GM12874 (cell line): Measurements from ENCODE around the gene STEAP3.

Experiments used
- CTCF ChIP-seq: IDR thresholded peaks from 2 replicates; pipeline ENCODE4 v1.5.1; 2011; ENCODE audit warnings: low read depth, mild to moderate bottlenecking, control low read depth, low read length, moderate library complexity; ENCODE audit not compliant: insufficient read depth

Gene STEAP3

GRCh38 chr2:119228136-119228535 lies 4.5 kb downstream of the STEAP3 start:
- no peak for TF ChIP-seq CTCF

GRCh38 chr2:119228964-119229363 lies 5.3 kb downstream of the STEAP3 start:
- TF ChIP-seq CTCF, result no peak

GRCh38 chr2:119229716-119230115 lies 6.1 kb downstream of the STEAP3 start:
- TF ChIP-seq CTCF, result no peak

GRCh38 chr2:119230219-119231185 lies 6.9 kb downstream of the STEAP3 start:
- TF ChIP-seq CTCF, result no peak

- no peak for TF ChIP-seq CTCF
Measured at GRCh38 chr2:119231975-119232665, 8.5 kb downstream of the STEAP3 start.

DNA sequence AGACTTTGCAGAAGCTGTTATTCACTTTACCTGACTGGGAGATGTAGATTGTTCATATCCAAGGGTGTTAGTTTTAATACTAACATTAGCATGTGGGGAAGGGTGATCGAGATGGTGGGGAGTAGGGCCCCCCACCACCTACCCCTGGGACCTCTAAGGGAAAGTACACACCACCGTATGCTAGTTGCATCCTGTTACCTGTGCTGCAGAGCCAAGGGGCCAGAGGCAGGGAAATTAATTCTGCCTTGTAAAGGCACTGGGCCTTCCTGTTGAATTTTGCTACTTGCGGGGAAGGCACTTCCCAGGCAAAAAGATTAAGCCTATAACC lies 9.0 kb downstream of the STEAP3 start:
- no peak for TF ChIP-seq CTCF

DNA sequence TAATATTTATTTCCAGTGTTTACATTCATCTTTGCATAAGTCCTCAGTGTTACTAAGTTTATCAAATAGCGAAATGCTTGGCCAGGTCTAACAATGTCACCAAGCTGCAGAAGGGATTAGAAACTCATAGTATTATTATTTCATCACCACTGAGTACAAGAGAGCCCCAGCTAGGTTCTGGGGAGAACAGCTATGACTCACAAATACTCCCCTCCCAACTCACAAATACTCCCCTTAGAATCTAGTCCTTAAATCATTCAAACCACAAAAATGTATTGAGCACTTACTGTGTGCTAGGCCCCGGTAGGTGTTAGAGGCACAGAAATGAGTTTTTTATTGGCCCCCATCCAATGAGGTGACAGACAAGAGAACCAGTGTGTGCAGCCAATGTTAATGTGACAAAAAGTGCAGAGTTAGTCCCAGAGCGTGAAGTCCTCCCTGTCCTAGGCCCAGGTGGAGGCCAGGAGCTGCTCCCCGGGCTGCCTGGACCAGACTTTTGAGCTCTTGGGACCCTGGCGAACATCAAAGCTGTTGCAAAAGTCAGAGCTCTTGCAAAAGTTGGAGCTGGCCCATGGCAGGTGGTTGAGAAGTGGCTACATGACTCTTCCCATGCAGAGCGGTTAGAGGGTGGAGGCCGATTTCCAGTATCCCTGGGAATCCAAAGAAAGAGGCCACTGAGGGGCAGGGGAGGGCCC lies 9.8 kb downstream of the STEAP3 start:
- no peak for TF ChIP-seq CTCF
